EH (cell line): ENCODE results near the gene RAPGEF3.

Source experiments
- DNase-seq: peaks from one replicate; pipeline ENCODE4 v3.0.0-alpha.2; 2015; ENCODE audit warnings: low read depth

Gene RAPGEF3

GRCh38 chr12:47776471-47777143 is 17.9 kb upstream of the RAPGEF3 start:
- peak; percentile 69 for DNase-seq

DNA sequence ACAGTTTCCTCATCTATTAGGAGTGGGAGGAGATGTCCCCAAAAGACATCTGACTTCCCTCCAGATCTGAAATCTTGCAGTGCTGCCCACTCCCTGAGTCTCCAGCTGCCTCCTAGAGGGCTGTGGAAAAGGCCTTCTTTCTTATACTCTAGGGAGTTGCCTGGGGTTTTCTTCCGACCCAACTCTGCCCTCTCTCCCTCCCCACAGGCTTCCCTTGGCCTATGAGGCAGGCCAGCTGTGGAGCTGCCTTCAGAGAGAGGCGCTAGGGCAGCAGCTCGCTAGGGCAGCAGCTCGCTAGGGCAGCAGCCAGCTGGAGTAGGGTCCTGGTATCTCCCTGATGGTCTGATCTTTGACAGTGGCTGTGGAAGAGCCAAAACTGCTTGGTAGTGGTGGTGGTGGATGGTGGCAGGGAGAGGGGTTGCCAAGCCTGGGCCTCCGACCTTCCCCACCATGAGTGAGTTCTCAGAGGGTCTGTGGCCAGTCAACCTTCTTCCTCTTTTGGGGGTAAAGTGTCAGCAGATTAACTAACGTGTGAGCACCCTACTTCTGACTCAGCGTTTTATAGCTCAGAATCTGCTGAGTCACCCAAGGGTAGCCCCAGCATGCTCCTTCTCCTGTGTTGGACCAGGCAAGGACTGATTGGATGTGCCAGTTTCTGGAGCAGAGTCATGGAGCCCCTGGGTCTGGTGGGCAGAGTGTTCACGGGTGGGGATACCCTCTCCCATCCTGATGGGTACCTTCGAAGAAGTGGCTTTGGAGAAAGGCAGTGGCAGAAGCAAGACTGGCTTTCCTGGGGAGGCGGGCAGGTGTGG is 16.6 kb upstream of the RAPGEF3 start:
- DNase-seq = peak; percentile 62

- DNase-seq = no peak
Observed at GRCh38 chr12:47774663-47775062, 16.0 kb upstream of the RAPGEF3 start.

DNA sequence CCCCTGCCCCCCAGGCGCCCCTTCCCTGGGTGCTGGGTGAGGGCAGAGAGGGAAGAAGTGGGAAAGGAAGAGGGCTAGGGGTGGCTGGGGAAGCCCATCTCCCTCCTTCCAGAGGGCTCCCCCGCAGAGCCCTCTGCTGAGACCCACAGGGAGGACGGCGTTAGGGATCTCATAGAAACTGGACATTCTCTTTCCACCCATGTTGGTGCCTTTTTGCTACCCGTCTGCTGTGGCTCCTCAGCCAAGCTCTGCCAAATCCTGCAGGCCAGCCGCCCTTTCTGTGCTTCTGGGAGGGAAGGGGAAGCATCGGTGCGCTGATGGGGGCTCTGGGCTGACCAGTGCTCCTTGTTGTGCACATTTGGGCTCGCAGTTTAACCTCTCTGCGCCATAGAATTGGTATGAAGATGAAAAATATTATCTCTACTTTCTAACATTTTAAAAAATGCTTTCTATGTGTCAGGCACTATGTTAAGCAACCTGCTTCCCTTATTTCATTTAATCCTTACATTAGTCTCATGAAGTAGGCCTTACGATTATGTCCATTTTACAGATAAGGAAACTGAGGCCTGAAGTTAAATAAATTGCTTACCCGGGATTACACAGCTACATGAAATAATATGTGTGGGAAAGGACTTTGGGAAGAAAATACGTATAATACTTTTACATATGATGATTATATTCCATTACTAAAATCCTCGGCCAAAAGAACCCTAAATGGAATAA is 15.3 kb upstream of the RAPGEF3 start:
- no peak for DNase-seq

GRCh38 chr12:47773062-47773857 is 14.6 kb upstream of the RAPGEF3 start, which contains the start of gene SLC48A1:
Gene SLC48A1 (plus strand): TSS chr12:47773238. CDS start chr12:47773305, 67 bp downstream.
- peak; percentile 70 for DNase-seq

- no peak for DNase-seq
Observed at GRCh38 chr12:47772738-47773061, 14.0 kb upstream of the RAPGEF3 start.

DNA sequence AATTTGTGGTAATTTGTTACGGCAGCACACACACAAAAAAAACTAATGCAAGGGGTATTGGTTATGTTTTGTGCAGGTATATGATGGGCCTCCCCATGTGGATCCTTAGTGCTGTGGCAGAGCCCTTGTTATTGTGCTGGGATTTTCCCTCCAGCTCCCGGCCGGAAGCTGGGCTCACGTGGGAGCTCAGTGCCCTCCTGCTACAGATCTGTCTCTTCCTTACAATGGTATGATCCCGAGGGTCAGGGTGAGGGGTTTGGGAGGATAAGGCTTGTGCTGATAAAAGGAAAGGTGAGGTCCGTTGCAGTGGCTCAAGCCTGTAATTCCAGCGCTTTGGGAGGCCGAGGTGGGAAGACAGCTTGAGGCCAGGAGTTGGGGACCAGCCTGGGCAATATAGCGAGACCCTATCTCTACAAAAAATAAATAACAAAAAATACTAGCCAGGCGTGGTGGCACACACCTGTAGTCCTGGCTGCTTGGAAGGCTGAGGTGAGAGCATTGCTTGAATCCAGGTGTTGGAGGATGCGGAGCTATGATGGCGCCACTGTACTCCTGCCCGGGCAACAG is 13.5 kb upstream of the RAPGEF3 start:
- DNase-seq = no peak

DNA sequence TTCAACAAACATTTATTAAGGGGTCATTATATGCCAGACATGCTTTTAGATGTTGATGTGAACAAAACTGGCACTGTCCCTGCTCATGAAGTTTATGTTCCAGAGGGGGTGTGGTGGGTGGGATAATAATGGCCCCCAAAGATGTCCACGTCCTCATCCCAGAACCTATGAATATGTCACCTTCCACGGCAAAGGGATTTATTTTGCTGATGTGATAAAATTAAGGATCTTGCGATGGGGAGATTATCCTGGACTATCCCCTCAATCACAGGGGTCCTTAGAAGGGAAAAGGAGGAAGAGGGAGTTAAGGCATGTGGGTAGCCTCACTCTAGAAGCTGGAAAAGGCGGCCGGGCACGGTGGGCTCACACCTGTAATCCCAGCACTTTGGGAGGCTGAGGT is 12.6 kb upstream of the RAPGEF3 start:
- DNase-seq = no peak

- DNase-seq = peak; percentile 55
Observed at GRCh38 chr12:47770086-47770726, 11.5 kb upstream of the RAPGEF3 start.

- no peak for DNase-seq
Observed at GRCh38 chr12:47769234-47770085, 10.8 kb upstream of the RAPGEF3 start.

DNA sequence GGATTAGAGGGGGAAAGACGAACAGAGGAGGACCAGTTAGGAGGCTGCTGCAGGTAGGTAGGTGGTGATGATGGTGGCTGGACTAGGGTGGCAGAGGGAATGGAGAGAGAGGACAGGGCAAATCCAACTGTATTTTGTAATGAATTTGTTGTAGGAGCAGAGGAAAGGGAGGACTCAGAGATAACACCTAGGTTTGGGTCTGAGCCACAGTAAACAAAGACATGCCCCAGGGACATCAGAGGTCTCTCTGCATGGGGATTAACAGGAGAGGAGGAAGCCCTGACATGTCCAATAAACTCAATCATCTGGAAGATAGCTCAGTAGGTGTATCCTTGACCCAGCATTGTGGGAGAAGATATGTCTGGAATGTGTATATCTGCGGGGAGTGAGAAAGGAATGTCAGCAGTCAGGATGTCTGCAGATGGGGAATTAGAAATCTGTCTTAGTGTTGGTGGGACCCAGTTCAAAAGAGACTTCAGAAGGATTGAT is 9.7 kb upstream of the RAPGEF3 start:
- peak; percentile 56 for DNase-seq

DNA sequence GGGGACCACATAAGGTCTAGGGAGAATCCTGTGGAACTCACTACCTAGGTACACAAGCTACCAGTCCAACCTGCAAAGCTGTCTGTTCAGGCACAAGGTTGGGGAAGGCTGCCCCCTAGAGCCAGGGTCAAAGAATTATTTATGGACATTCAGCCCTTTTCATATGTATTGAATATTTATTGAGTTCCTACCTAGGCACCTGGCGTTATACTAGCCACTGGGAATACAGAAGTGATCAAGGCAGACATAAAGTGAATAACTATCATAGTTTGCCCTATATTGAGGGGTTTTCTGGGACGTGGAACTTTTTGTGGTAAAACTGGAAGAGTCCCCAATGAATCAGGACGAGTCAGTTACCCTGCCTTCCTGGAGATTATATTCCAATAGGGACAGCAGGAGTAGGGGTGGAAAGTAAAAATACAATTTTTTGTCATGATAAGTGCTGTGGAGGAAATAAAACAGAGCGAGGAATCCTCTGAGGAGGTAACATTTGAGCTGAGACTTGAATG is 8.6 kb upstream of the RAPGEF3 start:
- DNase-seq = peak; percentile 53

GRCh38 chr12:47766502-47767215 is 8.0 kb upstream of the RAPGEF3 start:
- DNase-seq = no peak

DNA sequence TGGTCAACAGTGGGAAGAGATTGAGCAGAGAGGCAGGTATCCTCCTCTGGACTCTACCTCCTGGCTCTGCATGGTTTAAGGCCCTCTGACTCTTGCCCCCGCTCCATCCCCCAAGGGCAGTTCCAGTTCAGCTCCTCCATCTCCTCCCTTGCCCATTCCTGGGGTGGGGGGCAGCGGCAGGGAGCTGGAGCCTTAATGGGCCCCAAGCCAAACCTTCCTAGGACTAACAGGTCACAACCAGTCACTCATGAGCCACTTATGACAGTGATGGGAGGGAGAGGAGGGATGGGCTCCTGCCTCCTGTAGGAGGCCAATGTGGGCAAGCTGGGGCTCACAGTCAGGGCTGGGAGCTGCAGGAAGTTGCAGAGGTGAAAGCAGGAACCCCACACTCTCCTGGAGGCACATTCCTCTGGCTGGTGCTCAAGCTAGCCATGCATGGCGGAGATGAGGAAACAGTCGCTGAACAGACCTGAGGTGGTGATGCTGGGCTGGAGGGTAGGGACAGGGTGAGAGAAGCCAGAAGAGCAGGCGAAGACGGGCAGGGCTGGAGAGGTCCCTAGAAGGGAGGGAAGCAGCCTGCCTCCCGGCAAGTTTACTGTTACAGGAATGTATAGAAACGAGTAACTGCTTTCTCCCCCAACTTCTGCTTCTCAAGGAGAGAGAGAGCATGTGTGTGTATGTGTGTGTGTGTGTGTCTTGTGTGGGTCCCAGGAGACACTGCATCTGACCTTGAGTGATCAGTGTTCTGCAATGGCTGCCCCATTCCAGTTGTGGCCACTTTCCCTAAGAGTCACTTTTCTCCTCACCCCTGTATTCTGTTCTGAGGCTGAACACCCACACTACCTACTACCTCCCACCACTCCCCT is 5.0 kb upstream of the RAPGEF3 start:
- no peak for DNase-seq

DNA sequence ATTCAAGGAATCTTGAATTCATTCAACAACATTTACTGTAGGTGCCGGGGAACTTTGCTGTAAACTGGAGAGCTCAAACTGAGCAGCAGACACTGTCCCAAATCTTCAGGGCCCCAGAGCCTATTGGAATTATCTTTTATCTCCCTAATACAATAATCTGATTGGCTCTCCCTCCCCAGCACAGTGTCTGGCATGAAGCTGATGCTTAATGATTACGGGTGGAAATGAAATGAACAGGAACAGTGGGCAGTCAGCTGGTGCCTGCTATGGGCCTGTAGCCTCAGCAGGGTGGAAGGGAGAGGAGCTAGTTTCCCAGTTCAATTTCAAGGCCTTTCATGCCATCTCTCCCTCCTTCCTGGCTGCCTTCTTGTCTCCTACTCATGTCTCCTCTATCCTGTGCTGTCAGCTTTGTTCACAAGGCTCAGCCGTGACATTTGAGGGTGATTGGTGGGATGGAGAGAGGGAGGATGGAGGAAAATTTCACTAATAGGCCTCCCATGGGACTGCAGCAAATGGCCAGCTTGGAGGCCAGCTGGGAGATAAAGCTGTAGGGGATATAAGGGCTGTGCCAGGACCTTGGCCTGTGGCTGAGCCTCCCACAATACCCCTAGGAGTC is 4.3 kb upstream of the RAPGEF3 start:
- no peak for DNase-seq

DNA sequence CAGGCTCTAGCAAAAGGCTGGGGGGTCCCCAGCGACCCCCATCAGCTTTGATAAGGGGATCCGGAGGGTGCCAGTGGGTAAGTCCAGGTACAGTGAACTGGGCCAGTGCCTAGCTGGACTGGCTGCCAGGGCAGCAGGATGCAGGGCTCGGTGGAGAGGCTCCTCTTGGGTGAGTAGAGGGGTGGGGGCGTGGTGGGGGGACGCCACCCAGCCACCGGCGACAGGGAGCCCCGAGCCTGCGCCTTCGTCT is 171 bp downstream of the RAPGEF3 start:
- no peak for DNase-seq

- no peak for DNase-seq
Observed at GRCh38 chr12:47757840-47758583, 668 bp downstream of the RAPGEF3 start.
